Loucy (cell line): ENCODE measurements around the gene CPEB2.

ENCODE experiments used
- H2AFZ ChIP-seq: fragments of 200-600 bp; sonication (generic); 2 replicates; pipeline ENCODE4 v1.6.0; 2016; ENCODE audit warnings: antibody characterized with exemption, mild to moderate bottlenecking, low read length, moderate library complexity
- H3F3A ChIP-seq: fragments of 200-600 bp; 2 replicates; pipeline ENCODE4 v1.6.0; 2016; ENCODE audit warnings: antibody characterized with exemption, low read depth, mild to moderate bottlenecking
- H3K27me3 ChIP-seq: fragments of 200-600 bp; sonication (generic); 2 replicates; pipeline ENCODE4 v1.6.1; 2014; ENCODE audit warnings: low read length, mild to moderate bottlenecking; ENCODE audit not compliant: insufficient read depth, poor library complexity, severe bottlenecking
- H3K36me3 ChIP-seq: fragments of 200-600 bp; sonication (generic); 2 replicates; pipeline ENCODE4 v1.6.1; 2016; ENCODE audit warnings: low read length; ENCODE audit not compliant: insufficient read depth
- H3K4me1 ChIP-seq: fragments of 200-600 bp; sonication (generic); 2 replicates; pipeline ENCODE4 v1.5.1; 2014; ENCODE audit warnings: low read length, mild to moderate bottlenecking; ENCODE audit not compliant: insufficient read depth, poor library complexity, severe bottlenecking
- H3K4me2 ChIP-seq: fragments of 200-600 bp; sonication (generic); 2 replicates; pipeline ENCODE4 v1.6.0; 2014; ENCODE audit warnings: antibody characterized with exemption, low read length, low read depth, mild to moderate bottlenecking; ENCODE audit not compliant: poor library complexity, severe bottlenecking
- H3K4me3 ChIP-seq: fragments of 200-600 bp; sonication (generic); 2 replicates; pipeline ENCODE4 v1.5.1; 2014; ENCODE audit warnings: low read length, mild to moderate bottlenecking, mixed read lengths; ENCODE audit not compliant: poor library complexity, severe bottlenecking
- H3K79me2 ChIP-seq: fragments of 200-600 bp; sonication (generic); 2 replicates; pipeline ENCODE4 v1.6.1; 2014; ENCODE audit warnings: low read length; ENCODE audit not compliant: insufficient read depth
- H3K9ac ChIP-seq: fragments of 200-600 bp; sonication (generic); 2 replicates; pipeline ENCODE4 v1.6.0; 2014; ENCODE audit warnings: mild to moderate bottlenecking, low read depth, low read length, moderate library complexity; ENCODE audit not compliant: poor library complexity, severe bottlenecking
- H3K9me2 ChIP-seq: fragments of 200-600 bp; sonication (generic); replicated peaks from 2 replicates; pipeline ENCODE4 v1.6.1; 2016; ENCODE audit warnings: low read depth, low read length, mixed read lengths
- H3K9me3 ChIP-seq: fragments of 200-600 bp; sonication (generic); 2 replicates; pipeline ENCODE4 v1.6.1; 2014; ENCODE audit warnings: mild to moderate bottlenecking, antibody characterized with exemption, low read length, low read depth; ENCODE audit not compliant: insufficient read depth
- H4K20me1 ChIP-seq: fragments of 200-600 bp; sonication (generic); 2 replicates; pipeline ENCODE4 v1.6.0; 2014; ENCODE audit warnings: antibody characterized with exemption, low read length, mild to moderate bottlenecking; ENCODE audit not compliant: insufficient read depth, poor library complexity, severe bottlenecking
- CTCF ChIP-seq: fragments of 200-600 bp; sonication (generic); conservative IDR thresholded peaks from 2 replicates; pipeline ENCODE4 v1.5.1; 2014; ENCODE audit warnings: mild to moderate bottlenecking, antibody characterized with exemption, low read length
- EZH2phosphoT487 ChIP-seq: fragments of 200-600 bp; IDR thresholded peaks from 2 replicates; pipeline ENCODE4 v1.6.1; 2018; ENCODE audit warnings: antibody characterized with exemption, mild to moderate bottlenecking, moderate library complexity, borderline replicate concordance

CPEB2 gene

GRCh38 chr4:14965071-14965470 is 37.2 kb upstream of the CPEB2 start:
- Histone ChIP-seq H3K9me2 (no peaks in the 10 kb centered on the region), H4K20me1 (no peaks in the 10 kb centered on the region), H3K27me3 (no peaks in the 10 kb centered on the region), H3K36me3 (no peaks in the 10 kb centered on the region), H3K4me3 (no peak overlapping the region), H3K4me2 (no peak overlapping the region), H3K4me1 (no peaks in the 10 kb centered on the region), H3K79me2 (no peaks in the 10 kb centered on the region), H3K9ac (no peak overlapping the region), H2AFZ (no peak overlapping the region), H3K9me3 (no peaks in the 10 kb centered on the region), H3F3A (no peaks in the 10 kb centered on the region)
- TF ChIP-seq CTCF = no peak
- no peak for TF ChIP-seq EZH2phosphoT487

GRCh38 chr4:14967982-14968381 is 34.3 kb upstream of the CPEB2 start:
- H4K20me1 ChIP-seq = no peaks in the 10 kb centered on the region
- no peak overlapping the region for H3K9ac ChIP-seq
- no peaks in the 10 kb centered on the region for H3K4me1 ChIP-seq
- no peaks in the 10 kb centered on the region for H3K27me3 ChIP-seq
- no peaks in the 10 kb centered on the region for H3F3A ChIP-seq
- no peak overlapping the region for H3K4me2 ChIP-seq
- no peaks in the 10 kb centered on the region for H3K36me3 ChIP-seq
- H3K4me3 ChIP-seq = no peak overlapping the region
- no peaks in the 10 kb centered on the region for H3K9me2 ChIP-seq
- no peak overlapping the region for H2AFZ ChIP-seq
- no peaks in the 10 kb centered on the region for H3K79me2 ChIP-seq
- no peaks in the 10 kb centered on the region for H3K9me3 ChIP-seq
- TF ChIP-seq EZH2phosphoT487 (no peak), CTCF (no peak)

GRCh38 chr4:14977830-14978229 is 24.5 kb upstream of the CPEB2 start:
- Histone ChIP-seq H3F3A (no peaks in the 10 kb centered on the region), H3K9ac (no peak overlapping the region), H3K4me1 (no peaks in the 10 kb centered on the region), H3K79me2 (no peaks in the 10 kb centered on the region), H3K4me2 (no peak overlapping the region), H3K9me2 (no peaks in the 10 kb centered on the region), H3K4me3 (no peak overlapping the region), H4K20me1 (no peaks in the 10 kb centered on the region), H3K9me3 (no peaks in the 10 kb centered on the region), H2AFZ (no peak overlapping the region), H3K27me3 (no peaks in the 10 kb centered on the region), H3K36me3 (no peaks in the 10 kb centered on the region)
- no peak for TF ChIP-seq CTCF
- no peak for TF ChIP-seq EZH2phosphoT487
